Smooth muscle cell (in vitro differentiated cells): ENCODE measurements around the gene PTPRG. TPM values are rescaled to one million over a fixed set of nuclear protein-coding genes. Genes with fewer than 3 reads are reported as not detected.

Experiments
- DNase-seq: peaks from one replicate; lab custom pipeline; 2025; ENCODE audit not compliant: unreplicated experiment; lab: John Stamatoyannopoulos, UW
- H2AFZ ChIP-seq: fragments of 200-600 bp; sonication (generic); 2 replicates; pipeline ENCODE4 v1.6.0; 2016; ENCODE audit warnings: antibody characterized with exemption, low read depth, mild to moderate bottlenecking
- H3F3A ChIP-seq: fragments of 200-600 bp; sonication (generic); 2 replicates; pipeline ENCODE4 v1.6.0; 2017; ENCODE audit warnings: antibody characterized with exemption, low read depth
- H3K27ac ChIP-seq: fragments of 200-600 bp; sonication (generic); 2 replicates; pipeline ENCODE4 v1.5.1; 2016; ENCODE audit warnings: low read depth, mild to moderate bottlenecking
- H3K27me3 ChIP-seq: fragments of 200-600 bp; sonication (generic); 2 replicates; pipeline ENCODE4 v1.6.1; 2016; ENCODE audit warnings: low read depth, mild to moderate bottlenecking
- H3K36me3 ChIP-seq: fragments of 200-600 bp; sonication (generic); 2 replicates; pipeline ENCODE4 v1.5.1; 2016; ENCODE audit warnings: low read depth
- H3K4me1 ChIP-seq: fragments of 200-600 bp; sonication (generic); 2 replicates; pipeline ENCODE4 v1.5.1; 2016; ENCODE audit warnings: low read depth
- H3K4me2 ChIP-seq: fragments of 200-600 bp; sonication (generic); 2 replicates; pipeline ENCODE4 v1.6.0; 2016; ENCODE audit warnings: mild to moderate bottlenecking
- H3K4me3 ChIP-seq: fragments of 200-600 bp; sonication (generic); 2 replicates; pipeline ENCODE4 v1.5.1; 2016; ENCODE audit warnings: mild to moderate bottlenecking
- H3K79me2 ChIP-seq: fragments of 200-600 bp; sonication (generic); 2 replicates; pipeline ENCODE4 v1.6.0; 2016; ENCODE audit warnings: low read depth, mild to moderate bottlenecking
- H3K9ac ChIP-seq: fragments of 200-600 bp; sonication (generic); 2 replicates; pipeline ENCODE4 v1.6.0; 2016; ENCODE audit warnings: low read depth
- H3K9me3 ChIP-seq: fragments of 200-600 bp; sonication (generic); replicated peaks from 2 replicates; pipeline ENCODE4 v1.5.1; 2016; ENCODE audit warnings: low read depth
- H4K20me1 ChIP-seq: fragments of 200-600 bp; sonication (generic); 2 replicates; pipeline ENCODE4 v1.6.0; 2016; ENCODE audit warnings: low read depth
- WGBS: methylation state at CpG from one replicate; pipeline ENCODE4 v1.1.7; 2016; ENCODE audit warnings: low lambda C conversion rate; 5-methylcytosine and 5-hydroxymethylcytosine counted together
- polyA plus RNA-seq: library from polyadenylated mRNA; unstranded; fragments of >200 nt; fragmentation: Nextera tagmentation; extraction: Ambion mirVana; gene quantifications from 2 replicates; pipeline ENCODE4 v1.2.1, GENCODE V29; 2016
- total RNA-seq: library from RNA; depleted of rRNA; stranded (reverse); fragments of >200 nt; gene quantifications from 2 replicates; pipeline ENCODE4 v1.2.3, GENCODE V29; 2014
- TF ChIP-seq, protein P1 (sequence below): fragments of 200-600 bp; sonication (generic); IDR thresholded peaks from 2 replicates; pipeline ENCODE4 v1.5.1; 2017; ENCODE audit warnings: borderline replicate concordance, mild to moderate bottlenecking, antibody characterized with exemption; ENCODE audit not compliant: insufficient read depth, poor library complexity, severe bottlenecking

Gene PTPRG
- total and polyA plus RNA-seq, 2 experiments from 2014 or later = 21.2 to 87.3 TPM

DNA sequence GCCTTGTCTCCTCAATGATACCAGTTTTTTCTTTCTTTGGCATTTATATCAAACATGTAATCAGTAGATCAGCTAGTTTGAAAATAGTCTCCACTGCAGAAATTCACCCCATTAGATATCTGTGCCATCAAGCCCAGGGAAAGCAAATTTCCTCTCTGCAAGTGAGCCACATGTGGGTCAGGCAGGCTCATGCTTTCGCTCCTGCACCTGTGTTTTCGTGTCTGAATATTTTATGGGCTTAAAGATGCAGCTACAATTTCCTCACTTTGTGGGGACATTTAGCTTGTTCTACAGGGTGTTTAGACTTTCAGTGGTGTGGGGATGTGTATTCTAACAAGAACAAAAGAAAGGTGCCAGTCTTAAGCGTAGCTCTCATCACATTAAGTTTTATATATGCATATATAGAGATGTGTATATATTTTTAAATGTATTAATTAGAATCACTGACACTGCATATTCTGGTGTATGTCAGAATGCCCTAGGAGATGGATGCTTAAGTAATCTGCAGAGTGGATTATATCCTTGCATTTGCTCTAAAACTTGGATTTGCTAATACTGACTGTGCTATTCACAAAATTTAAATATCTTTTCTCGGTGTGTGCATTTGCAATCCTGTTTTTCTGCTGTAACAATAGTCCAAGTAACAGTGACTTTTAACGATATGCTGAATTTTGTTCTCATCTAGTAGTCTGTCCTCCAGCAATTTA lies 372.6 kb downstream of the PTPRG start:
- H4K20me1 ChIP-seq = peaks cover 74% of the 10 kb centered on the region
- H3F3A ChIP-seq = peaks cover 5% of the 10 kb centered on the region
- H3K79me2 ChIP-seq = peaks cover 29% of the 10 kb centered on the region
- H3K4me2 ChIP-seq = no peak overlapping the region
- H3K9me3 ChIP-seq = no peaks in the 10 kb centered on the region
- peaks cover 10% of the 10 kb centered on the region for H3K4me1 ChIP-seq
- no peaks in the 10 kb centered on the region for H3K27me3 ChIP-seq
- H3K27ac ChIP-seq = no peak overlapping the region
- TF ChIP-seq, protein P1, sequence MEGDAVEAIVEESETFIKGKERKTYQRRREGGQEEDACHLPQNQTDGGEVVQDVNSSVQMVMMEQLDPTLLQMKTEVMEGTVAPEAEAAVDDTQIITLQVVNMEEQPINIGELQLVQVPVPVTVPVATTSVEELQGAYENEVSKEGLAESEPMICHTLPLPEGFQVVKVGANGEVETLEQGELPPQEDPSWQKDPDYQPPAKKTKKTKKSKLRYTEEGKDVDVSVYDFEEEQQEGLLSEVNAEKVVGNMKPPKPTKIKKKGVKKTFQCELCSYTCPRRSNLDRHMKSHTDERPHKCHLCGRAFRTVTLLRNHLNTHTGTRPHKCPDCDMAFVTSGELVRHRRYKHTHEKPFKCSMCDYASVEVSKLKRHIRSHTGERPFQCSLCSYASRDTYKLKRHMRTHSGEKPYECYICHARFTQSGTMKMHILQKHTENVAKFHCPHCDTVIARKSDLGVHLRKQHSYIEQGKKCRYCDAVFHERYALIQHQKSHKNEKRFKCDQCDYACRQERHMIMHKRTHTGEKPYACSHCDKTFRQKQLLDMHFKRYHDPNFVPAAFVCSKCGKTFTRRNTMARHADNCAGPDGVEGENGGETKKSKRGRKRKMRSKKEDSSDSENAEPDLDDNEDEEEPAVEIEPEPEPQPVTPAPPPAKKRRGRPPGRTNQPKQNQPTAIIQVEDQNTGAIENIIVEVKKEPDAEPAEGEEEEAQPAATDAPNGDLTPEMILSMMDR = no peak
- no peaks in the 10 kb centered on the region for H3K36me3 ChIP-seq
- WGBS = 98% methylated on average over 5 of the region's 5 CpGs
- no peak overlapping the region for H3K4me3 ChIP-seq
- no peak overlapping the region for H3K9ac ChIP-seq
- no peak for DNase-seq
- H2AFZ ChIP-seq = no peak overlapping the region

DNA sequence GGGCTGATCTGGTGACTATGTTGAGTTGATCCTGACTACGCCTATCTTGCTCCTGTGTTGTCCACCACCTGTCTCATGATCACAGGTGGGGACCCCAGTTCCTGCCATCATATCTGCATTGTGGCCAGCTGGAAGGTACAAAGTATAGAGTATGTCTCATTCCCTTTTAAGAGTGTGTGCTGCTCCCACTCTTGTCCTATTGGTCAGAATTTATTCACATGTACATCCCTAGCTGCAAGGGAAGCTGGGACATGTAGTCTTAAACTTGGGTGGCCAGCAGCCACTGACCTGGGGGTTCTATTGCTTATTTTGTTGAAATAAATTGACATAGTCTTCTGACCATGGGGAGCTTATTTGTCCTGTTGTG lies 373.1 kb downstream of the PTPRG start:
- DNase-seq = no peak
- no peak overlapping the region for H2AFZ ChIP-seq
- H3F3A ChIP-seq = no peaks in the 10 kb centered on the region
- peaks cover 74% of the 10 kb centered on the region for H4K20me1 ChIP-seq
- H3K9me3 ChIP-seq = no peaks in the 10 kb centered on the region
- H3K27ac ChIP-seq = no peak overlapping the region
- no peak overlapping the region for H3K4me3 ChIP-seq
- no peaks in the 10 kb centered on the region for H3K27me3 ChIP-seq
- H3K4me2 ChIP-seq = no peak overlapping the region
- peaks cover 28% of the 10 kb centered on the region for H3K79me2 ChIP-seq
- TF ChIP-seq, protein P1 = no peak
- 100% methylated on average over 1 of the region's 1 CpG for WGBS
- peaks cover 10% of the 10 kb centered on the region for H3K4me1 ChIP-seq
- no peak overlapping the region for H3K9ac ChIP-seq
- no peaks in the 10 kb centered on the region for H3K36me3 ChIP-seq

DNA sequence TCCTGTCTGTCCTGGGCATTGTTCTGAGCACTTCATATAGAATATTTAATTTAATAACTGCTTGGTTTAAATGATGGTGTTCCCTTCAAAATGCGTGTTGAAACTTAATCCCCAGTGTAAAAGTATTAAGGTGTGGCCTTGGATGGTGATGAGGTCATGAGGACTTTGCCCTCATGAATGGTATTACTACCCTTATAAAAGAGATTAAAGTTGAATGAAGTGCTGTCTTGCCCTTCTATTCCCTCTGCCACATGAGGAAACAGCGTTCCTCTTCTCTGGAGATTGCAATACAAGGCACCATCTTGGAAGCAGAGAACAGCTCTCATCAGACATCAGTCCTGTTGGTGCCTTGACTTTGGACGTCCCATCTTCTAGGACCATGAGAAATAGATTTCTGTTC lies 374.4 kb downstream of the PTPRG start:
- Histone ChIP-seq H3K9me3 (no peaks in the 10 kb centered on the region), H3F3A (no peaks in the 10 kb centered on the region), H3K9ac (no peak overlapping the region), H3K27me3 (no peaks in the 10 kb centered on the region), H3K79me2 (peaks cover 16% of the 10 kb centered on the region), H3K4me2 (no peak overlapping the region), H2AFZ (no peak overlapping the region), H3K4me3 (no peak overlapping the region), H3K4me1 (peaks cover 10% of the 10 kb centered on the region), H3K27ac (no peak overlapping the region), H3K36me3 (no peaks in the 10 kb centered on the region), H4K20me1 (peaks cover 78% of the 10 kb centered on the region)
- DNase-seq = no peak
- TF ChIP-seq, protein P1 = no peak
- 97% methylated on average over 3 of the region's 3 CpGs for WGBS
